Measurements from ENCODE around the gene PPP2CA.
"Not testable (repeated sequence)": the region's sequence is repeated elsewhere in the genome, so short reads cannot be mapped to it uniquely, and the experiment has no call there.

Gene PPP2CA

DNA sequence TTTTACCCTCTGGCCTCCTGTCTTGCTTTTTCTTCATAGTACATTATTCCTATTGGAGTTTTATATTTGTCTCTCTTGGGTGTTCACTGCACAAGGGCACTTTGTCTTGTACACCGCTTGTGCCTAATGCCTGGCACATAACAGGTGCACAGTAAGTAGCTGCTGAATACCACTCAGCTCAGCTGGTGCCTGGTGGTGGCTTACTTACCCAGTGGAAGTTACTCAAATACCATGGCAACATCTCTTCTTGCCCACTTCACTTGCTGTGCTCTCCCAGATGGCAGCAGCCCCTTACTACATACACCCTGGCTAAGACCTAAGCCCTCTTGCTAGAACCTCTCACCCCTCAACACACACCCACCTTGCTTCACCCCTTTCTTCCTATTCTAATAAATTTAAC, 37.8 kb downstream of the PPP2CA start:
- no peak for DNase-seq

DNA sequence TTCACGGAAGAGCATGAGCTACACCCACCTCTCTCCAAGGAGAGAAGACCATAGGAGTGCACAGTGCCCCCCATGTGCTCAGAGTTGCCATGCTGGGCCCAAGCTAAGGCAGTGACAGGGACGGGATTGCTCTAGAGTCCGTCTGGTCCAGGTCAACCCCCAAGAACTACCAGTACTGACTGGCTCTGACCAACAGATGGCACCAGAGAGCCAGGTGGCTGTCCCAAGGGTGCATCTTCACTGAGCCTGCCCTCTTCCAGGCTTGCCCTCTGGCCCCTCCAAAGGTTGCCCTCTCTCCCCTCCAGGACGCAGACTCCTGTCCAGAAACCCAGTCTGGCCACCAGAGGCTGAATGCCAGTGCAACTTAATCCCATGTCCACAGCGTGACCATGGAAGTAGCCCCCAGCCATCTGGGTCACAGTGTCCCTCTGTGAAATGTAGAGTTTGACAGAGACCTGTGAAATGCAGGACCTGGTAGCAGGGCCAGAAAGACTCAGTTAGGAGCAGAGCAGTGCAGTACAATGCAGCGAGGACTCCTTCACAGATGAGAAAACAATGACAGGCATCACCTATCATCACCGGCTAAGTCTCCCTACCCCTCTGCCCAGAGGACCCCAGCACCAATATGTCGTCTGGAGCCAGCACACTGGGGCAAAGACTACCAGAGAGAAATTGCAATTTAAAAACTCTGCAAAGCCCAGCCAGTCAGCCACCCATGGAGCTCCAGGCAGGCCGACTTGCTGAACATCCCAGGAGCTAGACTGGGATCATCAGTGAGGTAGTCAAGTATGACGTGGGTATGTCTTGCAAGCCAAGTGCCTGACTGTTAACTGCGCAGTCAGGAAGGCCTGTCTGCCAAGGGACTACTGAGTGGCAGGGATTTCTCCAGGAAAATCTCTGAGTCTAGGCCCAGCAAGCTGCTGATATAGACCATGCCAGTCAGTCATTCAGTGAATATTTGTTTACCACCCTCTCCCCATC, 41.4 kb downstream of the PPP2CA start:
- DNase-seq, result peak; percentile 74

DNA sequence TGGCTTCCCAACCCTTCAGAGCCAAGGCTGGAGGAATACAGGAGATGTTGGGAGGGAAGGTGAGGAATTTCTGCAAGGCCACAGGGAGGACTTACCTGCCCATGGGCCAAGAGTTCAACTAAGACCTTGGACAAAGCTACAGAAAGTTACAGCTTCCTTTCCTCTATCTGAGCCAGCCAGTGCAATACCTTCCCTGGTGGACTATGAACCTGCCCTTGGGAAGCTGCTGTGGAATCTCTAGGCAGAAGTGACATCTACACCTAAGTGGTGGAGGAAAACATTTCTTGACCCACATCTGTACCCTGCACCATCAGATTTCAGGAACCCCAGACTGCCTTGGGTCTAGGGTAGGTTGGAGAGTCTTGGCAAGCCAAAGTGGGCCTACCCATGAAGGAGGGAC, 42.4 kb downstream of the PPP2CA start:
- DNase-seq, result no peak

DNA sequence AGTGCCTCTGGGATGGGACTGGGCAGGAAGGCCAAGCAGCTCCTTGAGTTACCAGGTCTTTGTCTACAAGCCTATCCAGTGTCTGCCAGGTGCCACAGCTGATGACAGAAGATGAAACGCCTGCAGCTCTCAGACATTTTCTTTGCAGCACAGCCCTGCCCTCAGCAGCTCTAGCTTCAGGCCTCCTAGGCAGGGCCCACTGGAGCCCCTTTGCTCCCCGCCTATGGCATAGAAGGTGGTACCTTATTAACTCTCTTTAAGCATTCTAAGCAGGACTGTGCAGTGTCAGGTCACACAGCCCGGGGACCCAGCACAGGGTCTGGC, 47.8 kb downstream of the PPP2CA start:
- DNase-seq, result no peak

DNA sequence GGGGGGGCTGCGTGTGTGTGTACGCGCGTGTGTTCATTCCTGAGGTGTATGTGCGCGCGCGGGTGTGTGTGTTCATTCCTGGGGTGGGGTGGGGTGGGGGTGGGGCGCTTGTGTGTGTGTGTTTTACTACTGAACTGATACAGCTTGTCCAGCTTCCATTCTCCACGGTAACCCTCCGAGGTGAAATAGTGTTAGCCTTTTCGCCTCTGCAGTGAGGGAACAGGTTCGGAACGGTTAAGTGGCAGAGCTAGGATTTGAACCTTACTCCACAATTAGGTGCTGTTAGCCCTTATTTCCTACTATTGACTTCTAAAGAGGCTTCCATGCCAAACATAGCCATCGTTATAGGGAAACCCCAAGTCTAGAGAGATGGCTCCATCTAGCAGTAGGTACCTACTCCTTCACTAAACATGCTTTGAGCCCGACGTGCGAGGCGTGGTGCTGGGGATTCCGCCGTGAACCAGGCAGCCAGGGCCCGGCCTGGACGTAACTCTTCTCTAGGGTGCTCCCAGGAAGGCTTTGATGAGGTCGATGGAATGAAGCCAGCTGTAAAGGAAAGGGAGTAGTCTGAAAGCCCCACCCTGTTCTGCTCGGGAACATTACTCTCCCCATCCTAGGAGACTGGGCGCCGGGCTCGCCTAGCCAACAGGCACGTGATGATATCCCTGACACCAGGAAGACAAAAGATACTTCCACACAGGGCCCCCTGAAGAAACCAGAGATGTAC, 48.3 kb downstream of the PPP2CA start:
- DNase-seq, result no peak

DNA sequence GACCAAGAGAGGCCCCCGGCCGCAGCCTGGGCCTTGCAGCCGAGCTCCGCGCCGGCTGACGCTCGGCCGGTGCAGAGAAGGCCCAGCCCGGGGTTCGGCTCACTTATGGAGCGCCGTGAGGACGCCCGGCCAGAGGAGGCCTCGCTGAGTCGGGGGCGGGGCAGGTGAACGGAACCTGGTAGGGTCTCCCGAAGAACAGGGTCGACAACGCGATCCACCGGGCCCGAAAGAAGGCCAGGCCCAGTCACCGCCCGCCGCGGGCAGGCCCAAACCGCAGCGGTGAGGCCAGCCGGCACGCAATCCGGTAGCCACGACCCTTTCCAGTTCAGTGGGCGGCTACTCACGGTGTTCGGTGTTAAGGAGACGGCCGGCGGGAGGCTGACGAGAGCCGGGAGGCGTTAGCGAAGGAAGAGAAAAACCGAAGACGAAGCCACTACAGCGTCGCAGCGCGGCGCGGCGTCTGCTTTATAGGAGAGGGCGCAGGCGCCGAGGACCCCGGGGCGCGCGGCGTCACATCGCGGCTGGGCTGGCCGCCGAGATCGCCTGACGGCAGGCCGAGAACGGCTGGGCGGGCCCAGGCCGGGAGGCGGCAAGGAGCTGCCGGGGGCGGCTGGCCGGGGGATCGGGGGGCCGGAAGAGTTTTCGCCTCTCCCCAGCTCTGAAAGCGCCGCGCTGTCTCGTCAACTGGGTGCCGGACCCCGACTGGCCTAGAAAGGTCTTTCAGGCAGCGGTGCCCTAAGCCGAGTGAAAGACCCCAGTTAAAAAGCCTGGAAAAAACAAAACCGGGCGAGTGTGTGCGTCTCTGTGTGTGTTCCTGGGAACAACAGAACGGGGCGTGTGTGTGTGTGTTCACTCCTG, 49.1 kb downstream of the PPP2CA start, which contains the start of gene SKP1:
SKP1 (minus strand) TSS at position 440 of the 858 bp plus-strand sequence. CDS start 2,928 bp downstream, outside the sequence.
- peak; percentile 79 for DNase-seq

DNA sequence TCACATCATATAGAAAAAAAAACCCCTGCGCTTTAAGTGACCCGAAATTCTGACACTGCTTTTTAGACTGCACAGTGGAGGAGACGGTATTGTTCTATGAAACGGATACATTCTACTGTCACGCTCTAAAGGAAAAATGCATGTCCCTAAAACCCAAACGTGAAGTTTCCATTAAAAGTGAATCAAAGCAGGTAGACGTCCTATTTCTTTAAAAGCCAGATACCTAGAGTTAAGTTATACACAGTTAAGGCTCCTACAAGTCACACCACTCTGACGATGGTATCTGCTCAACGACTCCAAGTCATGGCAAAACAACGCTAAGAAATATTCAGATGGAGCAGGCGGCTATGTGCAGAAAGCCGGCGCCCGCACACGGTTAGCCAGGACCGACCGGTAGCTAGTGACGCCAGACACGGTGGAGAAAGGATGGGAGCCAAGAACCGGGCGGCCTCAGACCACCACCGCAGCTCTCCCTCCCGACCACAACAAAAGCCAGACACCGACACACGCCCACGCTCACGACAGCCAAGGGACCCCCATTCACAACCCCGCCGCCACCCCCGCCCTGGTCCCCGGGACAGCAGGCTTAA, 49.9 kb downstream of the PPP2CA start:
- DNase-seq, result peak; percentile 41

DNA sequence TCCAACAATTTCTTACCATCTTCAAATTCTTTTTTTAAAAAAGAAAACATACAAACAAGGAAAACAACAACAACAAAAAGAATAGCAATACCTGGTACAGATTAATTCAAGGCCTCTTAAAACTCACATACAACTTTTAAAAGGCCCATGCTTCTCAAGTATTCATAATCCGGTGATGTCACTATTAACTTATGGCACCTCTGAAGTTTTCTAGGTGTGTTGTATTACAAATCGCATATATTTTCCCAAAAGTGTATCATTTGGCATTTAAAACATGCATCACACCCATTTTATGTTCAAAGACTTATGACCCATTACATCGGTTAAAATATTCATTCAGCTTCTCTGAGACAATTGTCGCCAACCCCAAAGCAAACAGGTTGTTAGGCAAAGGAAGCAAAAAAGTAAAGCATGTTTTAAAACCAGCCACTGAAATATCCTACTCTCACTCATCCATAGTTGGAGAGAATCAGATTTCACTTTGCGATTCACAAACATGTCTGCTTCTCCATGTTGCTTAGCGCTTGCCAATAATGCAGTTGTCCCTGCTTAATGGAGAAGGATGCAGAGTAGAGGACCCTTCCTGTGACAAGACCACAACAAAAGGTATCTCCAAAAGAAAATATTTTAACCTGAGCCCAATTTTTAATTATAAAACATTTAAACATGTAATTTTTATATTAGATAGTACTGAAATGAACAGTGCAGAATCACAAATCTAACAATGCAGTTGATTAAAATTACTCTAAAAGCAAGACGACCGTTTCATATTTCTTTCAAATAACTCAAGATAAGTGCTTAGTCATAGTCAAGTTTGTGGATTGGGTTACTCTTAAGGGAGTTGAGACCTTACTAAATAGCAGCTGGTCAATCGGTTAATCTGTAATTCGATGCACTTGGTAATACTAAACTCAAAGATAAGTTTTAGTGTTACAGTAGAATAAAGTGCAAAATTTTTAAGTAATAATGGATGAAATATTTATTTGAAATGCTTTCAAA, 50.7 kb downstream of the PPP2CA start:
- no peak for DNase-seq

DNA sequence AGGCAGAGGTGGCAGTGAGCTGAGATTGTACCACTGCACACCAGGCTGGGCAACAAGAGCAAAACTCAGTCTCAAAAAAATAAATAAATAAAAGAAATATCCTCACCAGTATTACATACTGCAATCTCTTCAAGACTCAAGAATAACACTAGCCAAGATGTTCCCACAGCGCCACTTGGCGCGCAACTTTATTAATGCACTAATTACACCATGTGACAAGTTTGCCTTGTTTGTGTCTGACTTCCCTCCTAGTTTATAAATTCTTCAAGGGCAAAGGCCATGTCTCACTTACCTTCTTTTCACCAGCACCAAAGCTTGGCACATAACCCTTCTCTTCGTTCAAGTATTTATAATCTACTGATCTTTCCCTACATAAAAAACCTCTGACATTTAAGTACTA, 53.9 kb downstream of the PPP2CA start:
- no peak for DNase-seq

DNA sequence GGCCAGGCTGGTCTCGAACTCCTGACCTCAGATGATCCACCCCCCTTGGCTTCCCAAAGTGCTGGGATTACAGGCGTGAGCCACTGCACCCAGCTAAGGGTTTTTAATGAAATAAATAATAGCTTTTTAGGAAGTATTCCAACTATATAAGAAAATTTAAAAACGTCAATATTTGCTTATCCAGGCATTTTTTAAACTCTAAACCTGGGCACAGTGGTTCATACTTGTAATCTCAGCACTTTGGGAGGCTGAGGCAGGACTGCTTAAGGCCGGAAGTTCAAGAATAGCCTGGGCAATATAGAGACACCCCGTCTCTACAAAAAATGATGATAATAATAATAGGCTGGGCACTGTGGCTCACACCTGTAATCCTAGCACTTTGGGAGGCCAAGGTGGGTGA, 63.3 kb downstream of the PPP2CA start:
- no peak for DNase-seq

DNA sequence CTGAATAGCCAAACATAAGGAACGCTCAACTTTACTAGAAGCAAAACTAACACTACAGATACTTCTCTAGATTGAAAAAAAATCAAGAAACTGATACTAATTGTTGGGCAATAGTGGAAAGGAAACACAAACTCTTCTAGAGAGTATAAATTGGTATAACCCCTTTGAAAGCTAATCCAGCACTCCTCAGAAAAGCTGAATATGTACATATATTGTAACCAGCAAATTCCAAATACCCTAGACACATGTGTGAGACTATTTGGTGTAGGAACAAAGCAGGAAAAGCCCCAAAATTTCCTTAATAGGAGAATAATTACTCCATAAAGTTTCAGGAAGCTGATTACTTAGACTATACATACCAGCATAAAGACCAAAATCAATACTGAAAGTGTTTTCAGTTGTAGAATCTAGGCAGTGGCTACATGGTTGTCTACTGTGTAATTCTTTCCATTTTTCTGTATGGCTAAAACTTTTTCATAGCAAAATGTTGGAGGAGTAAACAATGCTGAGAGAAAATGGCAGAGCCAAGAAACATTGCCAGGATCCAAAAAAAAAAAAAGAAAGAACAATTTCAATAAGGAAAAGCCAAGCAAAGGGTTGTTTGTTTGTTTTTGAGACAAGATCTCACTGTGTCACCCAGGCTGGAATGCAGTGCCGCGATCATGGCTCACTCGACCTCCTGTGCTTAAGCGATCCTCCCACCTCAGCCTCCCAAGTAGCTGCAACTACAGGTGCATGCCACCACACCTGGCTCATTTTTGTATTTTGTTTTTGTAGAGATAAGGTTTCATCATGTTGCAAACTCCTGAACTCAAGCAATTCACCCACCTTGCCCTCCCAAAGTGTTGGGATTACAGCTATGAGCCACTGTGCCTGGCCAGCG, 64.1 kb downstream of the PPP2CA start:
- no peak for DNase-seq

DNA sequence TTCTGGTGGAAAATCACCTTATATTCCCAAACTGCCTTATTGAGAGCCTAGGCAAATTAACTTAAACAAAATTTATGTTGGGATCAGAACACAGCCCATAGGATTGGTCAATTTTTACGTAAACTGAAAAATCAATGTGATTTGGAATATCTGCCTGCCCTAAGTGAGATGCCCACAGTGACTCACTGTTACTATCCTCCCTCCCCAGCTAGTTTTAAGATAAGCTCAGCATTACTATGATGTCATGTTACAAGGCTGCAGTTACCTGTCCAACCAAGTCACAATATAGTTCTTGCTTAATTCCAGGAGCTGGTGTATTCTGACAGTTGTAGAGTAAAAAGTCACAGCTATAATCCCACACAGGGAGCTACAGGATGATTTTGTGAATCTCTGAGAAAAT, 72.2 kb downstream of the PPP2CA start:
- DNase-seq, result no peak

DNA sequence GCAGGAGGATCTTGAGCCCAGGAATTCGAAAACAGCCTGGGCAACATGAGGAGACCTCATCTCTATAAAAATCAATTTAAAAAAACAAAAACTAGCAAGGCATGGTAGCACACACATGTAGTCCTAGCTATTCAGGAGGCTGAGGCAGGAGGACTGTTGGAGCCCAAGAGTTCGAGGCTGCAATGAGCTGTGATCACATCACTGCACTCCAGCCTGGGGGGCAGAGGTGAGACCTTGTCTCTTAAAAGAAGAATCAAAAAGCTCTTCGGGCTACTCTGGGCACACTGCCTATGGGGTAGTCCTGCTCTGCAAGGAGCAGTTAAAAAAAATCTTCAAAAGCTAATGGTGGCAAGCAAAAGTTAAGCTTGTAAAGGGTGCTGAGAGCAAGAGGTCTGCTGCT, 72.6 kb downstream of the PPP2CA start:
- DNase-seq, result no peak

DNA sequence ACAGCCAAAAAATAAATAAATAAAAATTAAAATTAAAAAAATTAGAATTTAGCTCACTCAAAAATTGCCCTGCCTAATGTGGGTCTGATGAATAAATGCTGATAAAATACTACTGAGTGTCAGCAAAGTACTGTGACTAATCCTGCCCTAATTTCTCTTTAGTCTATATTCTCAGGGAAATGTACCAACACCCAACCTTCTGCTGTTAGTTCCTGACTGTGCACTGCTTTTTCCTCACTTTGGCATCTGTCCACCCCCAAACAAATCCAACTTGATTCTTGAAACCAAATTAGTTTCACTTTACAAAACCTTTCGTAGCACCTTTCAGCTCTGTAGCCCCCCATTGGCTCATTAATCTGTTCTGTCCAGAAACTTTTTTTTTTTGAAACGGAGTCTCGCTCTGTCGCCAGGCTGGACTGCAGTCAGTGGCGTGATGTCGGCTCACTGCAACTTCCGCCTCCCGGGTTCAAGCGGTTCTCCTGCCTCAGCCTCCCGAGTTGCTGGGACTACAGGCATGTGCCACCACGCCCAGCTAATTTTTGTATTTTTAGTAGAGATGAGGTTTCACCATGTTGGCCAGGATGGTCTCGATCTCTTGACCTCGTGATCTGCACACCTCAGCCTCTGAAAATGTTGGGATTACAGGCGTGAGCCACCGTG, 73.6 kb downstream of the PPP2CA start:
- DNase-seq, result not testable (repeated sequence)

DNA sequence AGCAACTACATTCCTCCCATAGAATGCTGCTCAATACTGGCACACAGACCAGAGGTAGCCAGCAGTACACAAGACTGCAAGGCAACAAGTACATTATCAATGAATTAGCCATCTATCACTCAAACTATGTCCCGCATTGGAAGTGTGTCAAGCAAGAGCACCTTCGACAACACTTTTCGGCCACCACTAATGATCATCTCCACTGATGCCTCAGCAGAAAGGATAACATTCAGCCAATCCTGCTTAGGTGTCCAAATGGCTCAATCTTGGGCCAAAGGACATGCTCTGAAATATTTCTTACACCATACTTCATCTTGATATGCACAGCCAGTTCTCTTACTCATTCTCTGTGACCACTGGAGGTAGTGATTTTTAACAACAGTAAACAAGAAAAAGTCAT, 74.2 kb downstream of the PPP2CA start:
- DNase-seq, result no peak

DNA sequence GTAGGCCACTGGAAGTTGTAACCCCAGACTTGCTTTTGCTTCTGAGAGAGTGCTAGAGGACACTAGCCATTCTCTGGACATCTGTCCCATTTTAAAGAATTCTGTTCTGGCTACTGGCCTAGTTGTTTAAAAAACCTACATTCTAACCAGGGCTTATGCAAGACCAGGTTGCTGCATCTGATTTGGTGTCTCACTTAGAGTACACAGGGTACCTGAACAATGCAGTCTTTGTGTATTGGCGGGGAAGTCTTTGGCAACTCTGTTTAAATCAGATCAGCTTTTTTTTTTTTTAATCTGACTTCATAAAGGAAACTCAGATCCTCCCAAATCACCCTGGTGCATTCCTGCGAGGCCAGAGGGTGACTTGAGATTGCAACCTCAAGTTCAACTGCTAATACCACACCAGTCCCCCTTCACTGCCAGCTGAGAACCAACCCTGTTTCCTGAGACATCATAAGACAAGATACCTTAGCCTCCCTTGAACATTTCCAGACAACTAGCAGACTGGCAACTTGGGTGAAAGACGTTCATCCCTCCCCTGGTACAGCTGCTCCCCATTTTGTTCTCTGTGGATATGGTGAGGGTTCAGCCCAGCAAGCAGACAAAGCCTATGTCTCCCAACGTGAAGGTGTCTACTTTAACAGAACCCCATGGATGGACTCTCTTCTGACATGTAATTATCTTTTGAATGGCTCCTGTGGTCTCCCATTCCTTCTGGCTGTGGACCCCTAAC, 76.1 kb downstream of the PPP2CA start:
- no peak for DNase-seq

DNA sequence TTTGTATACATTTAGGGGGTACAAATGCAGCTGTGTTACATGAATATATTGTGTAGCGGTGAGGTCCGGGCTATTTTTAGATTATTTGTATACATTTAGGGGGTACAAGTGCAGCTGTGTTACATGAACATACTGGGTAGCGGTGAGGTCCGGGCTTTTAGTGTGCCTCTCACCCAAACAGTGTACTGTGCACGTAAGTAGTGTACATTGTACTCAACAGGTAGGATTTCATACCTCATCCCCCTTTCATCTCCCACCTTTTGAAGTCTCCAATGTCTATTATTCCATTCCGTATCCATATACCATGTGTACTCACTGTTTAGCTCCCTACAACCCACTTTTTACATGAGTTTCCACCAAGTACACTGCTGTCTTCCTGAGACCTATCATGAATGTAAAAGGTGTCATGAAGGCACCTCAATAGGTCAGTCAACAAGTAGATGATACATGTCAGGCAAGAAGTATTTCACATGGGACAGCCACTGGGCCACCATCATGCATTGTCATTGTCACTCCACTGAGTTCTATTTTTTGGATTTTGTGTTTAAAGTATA, 76.8 kb downstream of the PPP2CA start:
- DNase-seq, result no peak

DNA sequence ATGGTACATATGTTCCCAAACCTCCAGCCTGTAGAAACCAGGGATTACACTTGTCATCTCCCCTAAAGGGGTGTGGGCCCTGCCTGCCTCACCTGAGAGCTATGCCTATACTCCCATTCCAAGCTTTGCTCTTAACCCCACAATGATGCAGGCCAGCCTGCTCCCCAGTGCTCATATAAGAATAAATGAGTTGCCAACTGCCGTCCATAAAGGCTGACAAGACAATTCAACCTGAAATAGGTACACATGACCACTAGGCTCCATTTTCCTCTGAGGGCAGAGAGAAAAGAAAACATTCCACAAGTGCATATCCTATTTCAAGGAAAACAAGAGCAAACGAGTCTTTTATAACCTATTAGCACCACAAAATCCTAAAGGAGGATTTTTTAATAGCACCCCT, 77.6 kb downstream of the PPP2CA start:
- no peak for DNase-seq
